GM18873 (cell line): ENCODE data around the gene HOXB3.

Source experiments
- ATAC-seq: cut with Tn5 transposase; IDR thresholded peaks from one replicate; pipeline ENCODE4 v1.9.1; 2021; ENCODE audit warnings: mild to moderate bottlenecking, moderate library complexity, moderate number of reproducible peaks; ENCODE audit not compliant: unreplicated experiment, low FRiP score

HOXB3 gene

GRCh38 chr17:48626245-48627117 is 36.4 kb upstream of the HOXB3 start, which contains the start of gene HOXB9:
Gene HOXB9, minus strand, starts transcription at chr17:48626358. Its CDS starts 89 bp downstream, at chr17:48626269.
- ATAC-seq = no peak

DNA sequence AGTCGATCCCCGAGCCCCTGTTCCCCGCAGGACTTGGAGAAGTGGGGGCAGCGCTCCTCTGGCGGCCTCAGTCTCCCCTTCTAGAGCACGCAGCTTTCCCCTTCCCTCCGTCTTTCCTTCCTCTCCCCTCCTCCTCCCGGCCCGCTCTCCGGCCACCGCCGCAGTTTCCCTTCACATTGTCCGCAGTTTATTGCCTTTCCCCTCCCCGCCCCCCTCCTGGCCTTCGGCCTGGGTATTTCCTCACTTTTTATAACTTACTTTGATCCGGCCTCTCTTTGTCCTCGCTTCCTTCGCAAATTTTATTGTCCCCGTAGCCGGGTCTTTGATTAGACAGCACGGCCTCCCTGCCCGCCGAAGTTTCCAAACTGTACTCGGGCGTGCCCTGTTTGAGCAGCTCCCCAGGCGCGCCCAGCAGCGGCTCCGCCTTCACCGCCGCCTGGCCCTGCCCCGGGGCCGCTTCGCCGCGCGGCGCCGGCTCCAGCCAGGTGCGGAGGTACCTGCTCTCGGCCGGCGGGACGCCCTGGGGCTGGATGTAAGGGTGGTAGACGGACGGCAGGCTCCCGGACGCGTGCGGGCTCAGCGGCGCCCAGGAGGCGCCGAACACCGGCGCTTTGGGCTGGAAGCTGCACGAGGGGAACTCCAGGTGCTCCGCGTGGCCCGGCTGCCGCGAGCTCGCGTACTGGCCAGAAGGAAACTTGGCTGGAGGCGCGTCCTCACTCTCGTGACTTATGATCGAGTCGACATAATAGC is 35.6 kb upstream of the HOXB3 start:
- no peak for ATAC-seq

DNA sequence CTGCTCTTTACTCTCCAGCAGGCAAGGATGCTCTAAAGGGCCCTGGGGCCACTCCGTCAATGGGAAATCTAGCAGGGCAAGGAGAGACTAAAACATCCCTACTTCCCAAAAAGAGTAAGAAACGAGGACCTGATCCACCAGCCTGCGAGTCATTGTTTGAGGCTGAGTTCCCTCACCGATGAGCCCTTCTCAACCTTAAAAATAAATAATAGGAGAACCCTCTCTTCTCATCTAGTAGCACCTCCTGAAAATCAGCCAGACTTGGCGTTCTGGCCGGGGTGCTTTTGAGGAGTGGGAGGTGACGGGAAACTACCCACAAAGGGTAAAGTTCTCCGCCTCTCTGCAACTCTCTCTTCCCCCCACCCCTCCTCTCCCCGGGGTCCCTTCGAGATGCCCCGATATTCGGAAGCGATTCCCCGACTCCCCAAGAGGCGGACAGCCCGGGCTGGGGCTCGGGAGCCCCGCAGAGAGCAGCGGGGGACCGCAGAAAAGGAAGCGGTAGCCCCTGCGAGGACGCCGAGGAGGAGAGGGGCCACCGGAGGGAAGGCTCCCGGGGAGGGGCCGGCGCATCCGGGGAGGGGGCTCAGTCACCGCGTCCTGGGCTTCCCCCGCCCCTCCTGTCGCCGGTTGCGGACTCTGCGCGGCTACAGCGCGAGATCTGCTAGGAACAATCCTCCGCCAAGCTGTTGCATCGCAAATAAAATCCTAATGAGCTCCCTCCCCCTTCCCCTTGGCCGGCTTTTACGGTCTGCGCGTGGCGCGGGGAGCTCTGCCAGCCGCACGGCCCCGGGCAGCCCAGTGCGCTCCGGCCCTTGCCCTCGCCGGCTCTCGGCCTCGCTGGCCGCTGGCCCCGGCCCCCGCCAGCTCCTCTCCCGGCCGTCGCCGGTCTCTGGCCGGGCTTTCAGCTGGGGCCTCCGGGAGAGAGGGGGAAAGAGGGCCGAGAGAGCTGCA is 34.8 kb upstream of the HOXB3 start:
- ATAC-seq = no peak

DNA sequence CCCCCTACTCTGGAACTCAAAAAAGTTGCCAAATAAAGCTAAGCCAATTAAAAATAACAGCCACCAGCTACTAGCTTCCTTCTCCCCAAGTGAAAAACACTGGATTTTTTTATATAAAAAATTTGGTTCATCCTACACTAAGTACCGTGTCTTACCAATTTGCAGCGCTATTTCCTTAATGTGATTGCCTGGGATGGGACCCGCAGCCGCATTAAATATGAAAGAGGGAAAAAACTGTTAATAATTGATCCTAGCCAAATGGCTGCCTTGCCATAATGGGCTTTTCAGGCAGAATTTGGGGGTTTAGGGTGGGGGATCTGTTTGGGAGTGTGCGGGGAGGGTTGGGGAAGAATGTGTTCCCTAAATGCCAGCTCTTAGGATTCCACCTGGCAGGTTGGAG is 34.1 kb upstream of the HOXB3 start:
- ATAC-seq = no peak

GRCh38 chr17:48623583-48623982 is 33.5 kb upstream of the HOXB3 start:
- ATAC-seq = no peak

DNA sequence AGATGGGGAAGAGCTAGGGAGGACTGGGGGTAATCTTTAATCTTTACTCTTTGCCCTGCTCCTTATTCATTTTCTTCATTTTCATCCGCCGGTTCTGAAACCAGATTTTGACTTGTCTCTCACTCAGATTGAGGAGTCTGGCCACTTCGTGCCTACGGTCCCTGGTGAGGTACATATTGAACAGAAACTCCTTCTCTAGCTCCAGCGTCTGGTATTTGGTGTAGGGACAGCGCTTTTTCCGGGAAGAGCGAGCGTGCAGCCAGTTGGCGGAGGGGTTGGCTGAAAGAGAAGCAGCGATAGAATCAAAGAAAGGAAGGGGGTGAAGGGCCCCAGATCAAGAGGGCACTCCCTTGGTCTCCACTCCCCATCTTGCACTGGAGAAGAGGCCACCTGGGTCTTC is 32.8 kb upstream of the HOXB3 start:
- ATAC-seq = no peak

GRCh38 chr17:48621410-48622392 is 31.7 kb upstream of the HOXB3 start:
- ATAC-seq = no peak

DNA sequence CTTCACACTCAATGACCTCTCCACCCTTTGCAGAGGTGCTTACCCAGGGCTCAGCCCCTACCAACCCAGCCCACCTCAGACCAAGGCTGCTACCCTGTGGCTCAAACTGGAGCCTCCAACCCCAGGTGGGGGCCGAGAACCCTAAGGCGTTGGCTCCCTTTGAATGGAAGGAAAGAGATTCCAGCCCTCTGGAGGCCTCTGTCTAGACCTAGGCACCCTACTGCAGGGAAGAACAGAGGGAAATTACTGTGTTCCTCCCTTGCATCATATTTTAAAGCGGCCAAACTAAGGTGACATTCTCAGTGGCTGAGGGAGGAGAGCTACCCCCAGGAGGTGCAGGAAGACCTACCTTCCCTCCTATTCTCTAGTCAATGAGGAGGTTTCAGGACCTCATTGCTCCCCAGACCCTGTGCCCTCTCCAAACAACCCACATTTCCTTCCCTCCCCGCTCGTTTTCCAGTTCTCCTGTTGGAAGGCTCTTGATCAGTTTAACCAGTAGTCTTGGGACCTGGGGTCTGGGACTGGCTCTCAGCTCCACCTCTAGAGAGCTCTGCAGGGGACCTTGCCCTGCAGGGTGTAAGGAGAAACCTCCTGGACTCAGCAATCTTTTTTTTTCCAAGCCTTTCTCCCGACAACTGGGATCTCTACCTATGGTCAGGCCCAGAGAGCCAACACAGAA is 30.6 kb upstream of the HOXB3 start:
- ATAC-seq = no peak

- no peak for ATAC-seq
Measured at GRCh38 chr17:48619826-48620449, 29.9 kb upstream of the HOXB3 start.

DNA sequence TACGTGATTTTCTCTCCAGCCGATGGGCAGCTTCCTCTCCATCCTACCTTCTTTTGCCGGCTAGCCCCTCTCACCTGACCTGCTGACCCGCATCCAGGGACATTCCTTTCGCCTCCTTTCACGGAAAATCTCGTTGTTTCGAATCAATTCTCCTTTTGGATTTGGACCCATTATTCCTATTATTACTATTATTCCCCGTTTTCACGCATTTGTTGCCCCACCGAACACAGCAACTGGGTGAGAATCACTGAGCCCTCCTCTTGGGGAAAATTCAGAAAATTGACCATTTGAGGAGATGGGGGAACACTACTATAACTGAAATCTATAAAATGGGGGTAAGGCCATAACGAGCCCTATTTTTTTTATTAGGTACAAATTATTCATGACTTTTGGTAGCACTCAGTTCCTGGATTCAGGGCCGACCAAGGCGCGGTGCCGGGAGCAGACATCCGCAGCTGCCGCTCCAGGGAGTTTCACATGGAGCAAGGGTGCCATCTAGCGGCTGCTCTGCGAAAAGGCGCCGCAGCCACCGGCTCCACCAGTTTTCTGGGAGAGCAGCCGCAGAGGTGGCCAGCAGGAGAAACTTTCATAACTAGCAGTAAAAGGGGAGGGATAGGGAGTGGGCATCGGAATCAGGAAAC is 28.3 kb upstream of the HOXB3 start:
- ATAC-seq = no peak

DNA sequence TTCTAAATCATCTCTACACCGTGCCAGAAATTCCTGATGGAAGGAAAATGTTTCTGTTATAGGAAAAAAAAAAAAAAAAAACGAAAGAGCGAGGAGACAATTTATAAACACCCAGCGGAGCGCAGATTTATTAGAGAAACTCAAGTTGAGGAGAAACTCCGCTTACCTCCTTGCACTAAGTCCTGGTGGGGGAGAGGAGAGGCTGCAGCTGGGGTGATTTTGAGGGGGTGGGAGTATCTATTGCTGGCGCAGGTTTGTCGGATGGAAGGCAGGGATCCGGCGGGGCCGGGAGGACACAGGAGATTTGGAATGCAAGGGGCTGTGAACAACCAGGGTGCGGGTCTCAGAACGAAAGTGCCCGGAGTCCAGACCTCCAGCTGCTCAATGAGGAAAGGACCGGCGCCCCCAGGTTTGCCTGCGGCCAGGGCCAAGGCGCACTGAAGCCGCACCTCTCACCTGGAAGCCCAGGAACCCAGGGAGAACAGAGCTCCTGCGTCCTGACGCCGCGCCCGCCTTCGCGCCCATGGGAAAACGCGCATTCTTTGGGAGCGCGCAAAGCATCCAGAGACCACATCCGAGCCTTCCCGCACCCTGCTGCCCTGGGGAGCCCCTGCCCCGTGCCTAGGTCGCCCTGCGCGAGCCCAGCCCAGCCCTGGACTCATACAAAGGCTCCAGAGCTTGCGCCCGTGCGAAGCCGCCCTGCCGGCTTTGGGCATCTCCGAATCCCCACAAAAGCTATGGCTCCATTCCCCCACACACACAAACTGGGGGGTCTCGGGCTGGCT is 27.6 kb upstream of the HOXB3 start:
- no peak for ATAC-seq

- ATAC-seq = no peak
Measured at GRCh38 chr17:48616717-48617470, 26.9 kb upstream of the HOXB3 start.

GRCh38 chr17:48615963-48616716 is 26.1 kb upstream of the HOXB3 start:
- ATAC-seq = no peak

GRCh38 chr17:48615047-48615962 is 25.3 kb upstream of the HOXB3 start, which contains the start of gene HOXB8:
Gene HOXB8, minus strand, starts transcription at chr17:48615292. Its CDS starts 588 bp downstream, at chr17:48614704.
- ATAC-seq = no peak
